ENCODE data around the gene ATP2C2. TPM values are rescaled to one million over a fixed set of nuclear protein-coding genes. Genes with fewer than 3 reads are reported as not detected.

The ATP2C2 gene
- total and polyA plus RNA-seq, 2 of the 8 experiments (the other 6 are each of a cell fraction or from before 2014, with no cell fraction given) = 1.2 to 2.8 TPM

- TF ChIP-seq CHD7 (IDR thresholded peaks at IDR 0.05; ENCODE audit: insufficient replicate concordance, low read length) (no peak), KDM4A (IDR thresholded peaks at IDR 0.05; ENCODE audit: low read depth, low read length, severe bottlenecking) (no peak), EZH2 (IDR thresholded peaks at IDR 0.05; ENCODE audit: low read depth, low read length, severe bottlenecking) (no peak), NANOG (IDR thresholded peaks at IDR 0.05; ENCODE audit: insufficient read depth, low read depth, low read length, poor library complexity, severe bottlenecking) (no peak), TBP (IDR thresholded peaks at IDR 0.05; ENCODE audit: low read depth, low read length) (no peak), MAFK (IDR thresholded peaks at IDR 0.05; ENCODE audit: low read depth, low read length) (no peak), CBX8 (IDR thresholded peaks at IDR 0.05; ENCODE audit: borderline replicate concordance, low read depth, low read length) (no peak), SP1 (IDR thresholded peaks at IDR 0.05; ENCODE audit: low read depth, low read length) (no peak), CTCF (IDR thresholded peaks at IDR 0.05; ENCODE audit: control extremely low read depth in 1 of 3, insufficient read depth in 1 of 3, low read depth in 1 of 3, low read length in 3 of 3) (no peak)
These were observed 14.0 kb upstream of the ATP2C2 start (continued) for GRCh38 chr16:84354306-84354705.

Data from H1 (cell line).